CD8-positive, alpha-beta memory T cell (primary cell): ENCODE data around the gene PPM1H. TPM values are rescaled to one million over a fixed set of nuclear protein-coding genes. Genes with fewer than 3 reads are reported as not detected.

Source experiments
- CTCF ChIA-PET: fragments of 350-600 bp; sonication (Branson Sonifier 250); formaldehyde crosslinking; loops from one replicate; lab custom pipeline; 2021; ENCODE audit warnings: antibody characterized with exemption; lab: Charles Lee
- POLR2A ChIA-PET: fragments of 350-600 bp; sonication (Branson Sonifier 250); formaldehyde crosslinking; loops from one replicate; lab custom pipeline; 2021; ENCODE audit warnings: antibody characterized with exemption; lab: Charles Lee
- DNase-seq, 5 donors: peaks; one replicate each; pipeline versions ENCODE4 v3.0.0 to v3.0.0-alpha.2; 2020 to 2022; ENCODE audit warnings: mixed read lengths in 1 of 5
- H3K27ac ChIP-seq: one replicate; pipeline ENCODE4 v1.7.0; 2013; ENCODE audit warnings: low read depth, mild to moderate bottlenecking, low read length, moderate library complexity
- H3K27me3 ChIP-seq: 2 replicates; pipeline ENCODE4 v1.7.0; 2013; ENCODE audit warnings: low read length, mild to moderate bottlenecking; ENCODE audit not compliant: insufficient read depth, poor library complexity, severe bottlenecking
- H3K36me3 ChIP-seq: 2 replicates; pipeline ENCODE4 v1.7.0; 2013; ENCODE audit warnings: mild to moderate bottlenecking, low read length, moderate library complexity; ENCODE audit not compliant: insufficient read depth
- H3K4me1 ChIP-seq: 2 replicates; pipeline ENCODE4 v1.7.0; 2013; ENCODE audit warnings: mild to moderate bottlenecking, low read length, moderate library complexity; ENCODE audit not compliant: insufficient read depth
- H3K4me3 ChIP-seq: 2 replicates; pipeline ENCODE4 v1.7.0; 2013; ENCODE audit warnings: mild to moderate bottlenecking, low read length
- H3K9me3 ChIP-seq: 2 replicates; pipeline ENCODE4 v1.7.0; 2013; ENCODE audit warnings: mild to moderate bottlenecking, low read length
- H3K27ac Mint-ChIP-seq, 8 donors: one replicate each; pipeline ENCODE4 v1.8.0; 2020 to 2021; ENCODE audit warnings: mixed read lengths in 8 of 8, mild to moderate bottlenecking in 6 of 8, inconsistent platforms in 3 of 8, moderate library complexity in 3 of 8
- H3K27me3 Mint-ChIP-seq, 2 donors: one replicate each; pipeline ENCODE4 v1.8.0; 2020 to 2021; ENCODE audit warnings: mixed read lengths in 2 of 2, mild to moderate bottlenecking in 1 of 2, moderate library complexity in 1 of 2
- H3K36me3 Mint-ChIP-seq, 3 donors: one replicate each; pipeline ENCODE4 v1.8.0; 2020 to 2021; ENCODE audit warnings: mixed read lengths in 3 of 3, inconsistent platforms in 1 of 3, mild to moderate bottlenecking in 1 of 3
- H3K4me1 Mint-ChIP-seq, 3 donors: one replicate each; pipeline ENCODE4 v1.8.0; 2020 to 2021; ENCODE audit warnings: mixed read lengths in 3 of 3, inconsistent platforms in 1 of 3, mild to moderate bottlenecking in 1 of 3
- H3K4me3 Mint-ChIP-seq, 7 donors: one replicate each; pipeline ENCODE4 v1.8.0; 2020 to 2021; ENCODE audit warnings: mixed read lengths in 7 of 7, mild to moderate bottlenecking in 6 of 7, moderate library complexity in 4 of 7, inconsistent platforms in 2 of 7
- H3K9me3 Mint-ChIP-seq, 5 donors: one replicate each; pipeline ENCODE4 v1.8.0; 2020 to 2022; ENCODE audit warnings: mixed read lengths in 5 of 5, mild to moderate bottlenecking in 3 of 5, moderate library complexity in 2 of 5, inconsistent platforms in 1 of 5
- polyA plus RNA-seq: library from polyadenylated mRNA; unstranded; fragments of 300-500 nt; fragmentation: Illumina TruSeq; gene quantifications from one replicate; pipeline ENCODE4 v1.2.3, GENCODE V29; 2021
- total RNA-seq, 2 experiments: library from RNA; stranded (reverse); gene quantifications; one replicate each; pipeline ENCODE4 v1.2.3, GENCODE V29; 2021

Gene PPM1H
- total and polyA plus RNA-seq, 3 experiments from 2014 or later = 0.13 TPM; not detected in 1

- peaks cover 7 to 8% of the 10 kb centered on the region in 2 donors for H3K27me3 Mint-ChIP-seq
- Histone ChIP-seq H3K4me3 (no peak overlapping the region), H3K27ac (no peak overlapping the region), H3K36me3 (no peaks in the 10 kb centered on the region), H3K9me3 (no peaks in the 10 kb centered on the region), H3K4me1 (no peaks in the 10 kb centered on the region), H3K27me3 (no peaks in the 10 kb centered on the region)
- ChIA-PET POLR2A (interaction anchor here (0.7 kb wide), 1 partner anchor 395 kb away, joined by 4 read pairs; no protein-coding TSS in a partner anchor), CTCF (interaction anchor here (0.5 to 1.8 kb wide), 5 partner anchors 10 to 366 kb away, joined by 3 to 7 read pairs (median 5); no protein-coding TSS in a partner anchor)
- H3K4me3 Mint-ChIP-seq = no peak overlapping the region
- DNase-seq = no peak
- H3K27ac Mint-ChIP-seq = no peak overlapping the region
- no peaks in the 10 kb centered on the region for H3K4me1 Mint-ChIP-seq
- H3K9me3 Mint-ChIP-seq = no peaks in the 10 kb centered on the region
- H3K36me3 Mint-ChIP-seq = no peaks in the 10 kb centered on the region
Measured at GRCh38 chr12:62803756-62804155, 131.2 kb downstream of the PPM1H start.

- Histone ChIP-seq H3K27me3 (no peaks in the 10 kb centered on the region), H3K4me1 (no peaks in the 10 kb centered on the region), H3K4me3 (no peak overlapping the region), H3K9me3 (no peaks in the 10 kb centered on the region), H3K36me3 (no peaks in the 10 kb centered on the region), H3K27ac (no peak overlapping the region)
- Mint-ChIP-seq H3K4me1 (no peaks in the 10 kb centered on the region), H3K4me3 (no peak overlapping the region), H3K27me3 (peaks cover 7 to 8% of the 10 kb centered on the region in 2 donors), H3K9me3 (no peaks in the 10 kb centered on the region), H3K36me3 (no peaks in the 10 kb centered on the region), H3K27ac (peak overlapping the region in 1 of 8 donors; percentile 51)
- ChIA-PET CTCF (interaction anchor here (0.5 to 1.8 kb wide), 6 partner anchors 9 to 365 kb away, joined by 3 to 7 read pairs (median 4); no protein-coding TSS in a partner anchor), POLR2A (no interaction called here)
- no peak for DNase-seq
Measured at GRCh38 chr12:62802984-62803383, 132.0 kb downstream of the PPM1H start.

- Histone ChIP-seq H3K4me3 (no peak overlapping the region), H3K9me3 (no peaks in the 10 kb centered on the region), H3K36me3 (no peaks in the 10 kb centered on the region), H3K4me1 (no peaks in the 10 kb centered on the region), H3K27ac (no peak overlapping the region), H3K27me3 (no peaks in the 10 kb centered on the region)
- Mint-ChIP-seq H3K27me3 (peaks cover 7 to 12% of the 10 kb centered on the region in 2 donors), H3K9me3 (no peaks in the 10 kb centered on the region), H3K27ac (no peak overlapping the region), H3K4me3 (no peak overlapping the region), H3K36me3 (no peaks in the 10 kb centered on the region), H3K4me1 (no peaks in the 10 kb centered on the region)
- ChIA-PET CTCF (interaction anchor here (0.7 to 1.3 kb wide), 2 partner anchors 8 to 221 kb away, joined by 3 to 4 read pairs; no protein-coding TSS in a partner anchor), POLR2A (no interaction called here)
- no peak for DNase-seq
Measured at GRCh38 chr12:62802321-62802720, 132.6 kb downstream of the PPM1H start.

- no peaks in the 10 kb centered on the region for H3K9me3 ChIP-seq
- H3K27ac ChIP-seq = no peak overlapping the region
- ChIA-PET POLR2A (no interaction called here), CTCF (interaction anchor here (1.8 to 2.1 kb wide), 2 partner anchors 11 to 220 kb away, joined by 5 to 6 read pairs; no protein-coding TSS in a partner anchor)
- H3K36me3 ChIP-seq = no peaks in the 10 kb centered on the region
- H3K9me3 Mint-ChIP-seq = no peaks in the 10 kb centered on the region
- H3K36me3 Mint-ChIP-seq = no peaks in the 10 kb centered on the region
- no peak for DNase-seq
- peaks cover 7 to 13% of the 10 kb centered on the region in 2 donors for H3K27me3 Mint-ChIP-seq
- H3K4me3 ChIP-seq = no peak overlapping the region
- H3K4me1 Mint-ChIP-seq = no peaks in the 10 kb centered on the region
- no peak overlapping the region for H3K4me3 Mint-ChIP-seq
- H3K27ac Mint-ChIP-seq = no peak overlapping the region
- H3K4me1 ChIP-seq = no peaks in the 10 kb centered on the region
- no peaks in the 10 kb centered on the region for H3K27me3 ChIP-seq
Measured at GRCh38 chr12:62801796-62802195, 133.2 kb downstream of the PPM1H start.

- CTCF ChIA-PET = interaction anchor here (1.0 to 5.8 kb wide), 5 partner anchors 10 to 368 kb away, joined by 3 to 51 read pairs (median 6); no protein-coding TSS in a partner anchor
- Mint-ChIP-seq H3K27me3 (peaks cover 7 to 17% of the 10 kb centered on the region in 2 donors), H3K4me1 (no peaks in the 10 kb centered on the region), H3K27ac (peak overlapping the region in 1 of 8 donors; percentile 69), H3K4me3 (no peak overlapping the region), H3K36me3 (no peaks in the 10 kb centered on the region), H3K9me3 (no peaks in the 10 kb centered on the region)
- Histone ChIP-seq H3K4me1 (no peaks in the 10 kb centered on the region), H3K4me3 (no peak overlapping the region), H3K27ac (no peak overlapping the region), H3K36me3 (no peaks in the 10 kb centered on the region), H3K27me3 (no peaks in the 10 kb centered on the region), H3K9me3 (no peaks in the 10 kb centered on the region)
- no peak for DNase-seq
- POLR2A ChIA-PET = no interaction called here
Measured at GRCh38 chr12:62800707-62801400, 134.1 kb downstream of the PPM1H start.

GRCh38 chr12:62799766-62800406, 135.1 kb downstream of the PPM1H start:
- Histone ChIP-seq H3K36me3 (no peaks in the 10 kb centered on the region), H3K4me3 (no peak overlapping the region), H3K9me3 (no peaks in the 10 kb centered on the region), H3K4me1 (no peaks in the 10 kb centered on the region), H3K27me3 (no peaks in the 10 kb centered on the region), H3K27ac (no peak overlapping the region)
- no peak overlapping the region for H3K27ac Mint-ChIP-seq
- no peaks in the 10 kb centered on the region for H3K36me3 Mint-ChIP-seq
- H3K27me3 Mint-ChIP-seq = peaks cover 8 to 17% of the 10 kb centered on the region in 2 donors
- no peak overlapping the region for H3K4me3 Mint-ChIP-seq
- no peaks in the 10 kb centered on the region for H3K9me3 Mint-ChIP-seq
- no peak for DNase-seq
- ChIA-PET POLR2A (no interaction called here), CTCF (interaction anchor here (1.0 to 5.8 kb wide), 10 partner anchors 9 to 367 kb away, joined by 3 to 51 read pairs (median 4); no protein-coding TSS in a partner anchor)
- no peaks in the 10 kb centered on the region for H3K4me1 Mint-ChIP-seq

- Mint-ChIP-seq H3K9me3 (no peaks in the 10 kb centered on the region), H3K36me3 (no peaks in the 10 kb centered on the region), H3K4me3 (no peak overlapping the region), H3K4me1 (no peaks in the 10 kb centered on the region), H3K27ac (peak overlapping the region in 1 of 8 donors; percentile 7), H3K27me3 (peaks cover 9 to 20% of the 10 kb centered on the region in 2 donors)
- Histone ChIP-seq H3K36me3 (no peaks in the 10 kb centered on the region), H3K27me3 (no peaks in the 10 kb centered on the region), H3K9me3 (no peaks in the 10 kb centered on the region), H3K4me1 (no peaks in the 10 kb centered on the region), H3K4me3 (no peak overlapping the region), H3K27ac (no peak overlapping the region)
- peak; percentile 19 to 65 (median 27) for DNase-seq
- POLR2A ChIA-PET = no interaction called here
- CTCF ChIA-PET = interaction anchor here (1.0 to 5.8 kb wide), 8 partner anchors 9 to 363 kb away, joined by 3 to 51 read pairs (median 4); no protein-coding TSS in a partner anchor
Measured at GRCh38 chr12:62799126-62799736, 135.7 kb downstream of the PPM1H start.
